Large intestine (tissue), 3 donors: Measurements from ENCODE around the gene F2RL1. TPM values are rescaled to one million over a fixed set of nuclear protein-coding genes. Genes with fewer than 3 reads are reported as not detected.
"Not testable (repeated sequence)": the region's sequence is repeated elsewhere in the genome, so short reads cannot be mapped to it uniquely, and the experiment has no call there.

Experiments used
- DNase-seq, 2 donors: peaks; one replicate each; pipeline versions ENCODE4 v3.0.0 to v3.0.0-alpha.2; 2013
- H3K27ac ChIP-seq: one replicate; pipeline ENCODE4 v1.5.1; 2013; ENCODE audit warnings: low read length
- H3K27me3 ChIP-seq: 2 replicates; pipeline ENCODE4 v1.6.1; 2013; ENCODE audit warnings: low read length; ENCODE audit not compliant: control insufficient read depth, insufficient read depth
- H3K36me3 ChIP-seq: 2 replicates; pipeline ENCODE4 v1.6.1; 2013; ENCODE audit warnings: low read length; ENCODE audit not compliant: control insufficient read depth, insufficient read depth
- H3K4me1 ChIP-seq: one replicate; pipeline ENCODE4 v1.6.1; 2013; ENCODE audit warnings: low read length; ENCODE audit not compliant: control insufficient read depth, insufficient read depth
- H3K4me3 ChIP-seq: one replicate; pipeline ENCODE4 v1.5.1; 2013; ENCODE audit warnings: low read length
- H3K9me3 ChIP-seq: one replicate; pipeline ENCODE4 v1.6.1; 2013; ENCODE audit warnings: mild to moderate bottlenecking, low read depth, low read length, moderate library complexity; ENCODE audit not compliant: control insufficient read depth
- WGBS: methylation state at CpG from one replicate; pipeline ENCODE4 v1.1.5; 2013; ENCODE audit warnings: low lambda C conversion rate; ENCODE audit not compliant: insufficient coverage; 5-methylcytosine and 5-hydroxymethylcytosine counted together
- polyA plus RNA-seq: library from polyadenylated mRNA; unstranded; fragments of 120-200 nt; gene quantifications from one replicate; pipeline ENCODE4 v1.2.1, GENCODE V29; 2013

The F2RL1 gene
- polyA plus RNA-seq, 1 donor = 76.0 TPM

DNA sequence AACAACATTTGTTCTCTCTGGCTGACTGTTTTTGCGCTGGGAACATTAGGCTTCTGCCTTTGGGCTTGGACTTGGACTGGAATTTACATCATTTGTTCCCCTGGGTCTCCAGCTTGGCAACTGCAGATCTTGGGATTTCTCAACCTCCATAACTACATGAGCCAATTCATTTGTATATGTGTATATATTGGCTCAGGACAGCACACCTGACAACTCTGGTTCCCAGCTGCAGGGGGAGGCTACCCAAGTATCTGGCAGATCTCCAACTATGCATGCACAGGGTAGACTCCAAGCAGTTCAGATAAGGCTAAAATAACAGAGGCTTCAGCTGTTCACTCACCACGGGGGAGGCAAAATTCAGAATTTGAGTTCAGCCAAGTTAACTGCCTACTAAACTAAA is 31.6 kb upstream of the F2RL1 start:
- peaks cover 39% of the 10 kb centered on the region for H3K4me1 ChIP-seq
- DNase-seq = peak; percentile 69 to 80

DNA sequence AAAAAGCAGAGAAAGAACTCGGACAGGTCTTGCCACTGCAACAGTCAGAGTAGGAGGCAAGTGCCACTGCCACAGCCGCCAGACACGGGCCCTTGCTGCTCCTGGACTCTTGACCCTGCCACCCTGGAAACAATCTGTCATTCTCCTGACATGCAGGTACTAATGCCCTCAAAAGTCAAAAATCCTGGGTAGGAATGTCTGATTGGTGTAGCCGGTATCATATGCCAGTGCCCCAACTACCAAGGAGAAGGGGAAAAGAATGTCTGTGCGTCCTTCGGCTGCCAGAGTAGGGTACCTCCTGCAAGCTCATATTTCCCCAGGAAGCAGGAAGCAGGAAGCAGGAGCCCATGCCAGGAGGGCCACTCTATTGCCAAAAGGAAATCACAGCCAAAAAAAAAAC is 30.5 kb upstream of the F2RL1 start:
- Histone ChIP-seq H3K4me3 (no peak overlapping the region), H3K36me3 (no peaks in the 10 kb centered on the region), H3K27ac (peak overlapping the region; percentile 42), H3K27me3 (no peaks in the 10 kb centered on the region), H3K9me3 (no peaks in the 10 kb centered on the region), H3K4me1 (peaks cover 36% of the 10 kb centered on the region)
- WGBS = 60% methylated on average over 2 of the region's 6 CpGs
- DNase-seq = peak; percentile 37 to 70

More for the DNA sequence above, 31.6 kb upstream of the F2RL1 start:
- Histone ChIP-seq H3K4me3 (no peak overlapping the region), H3K27me3 (no peaks in the 10 kb centered on the region), H3K27ac (peak overlapping the region; percentile 88), H3K36me3 (no peaks in the 10 kb centered on the region), H3K9me3 (no peaks in the 10 kb centered on the region)
- WGBS = no CpG with 5 or more reads among the region's 2 CpGs

DNA sequence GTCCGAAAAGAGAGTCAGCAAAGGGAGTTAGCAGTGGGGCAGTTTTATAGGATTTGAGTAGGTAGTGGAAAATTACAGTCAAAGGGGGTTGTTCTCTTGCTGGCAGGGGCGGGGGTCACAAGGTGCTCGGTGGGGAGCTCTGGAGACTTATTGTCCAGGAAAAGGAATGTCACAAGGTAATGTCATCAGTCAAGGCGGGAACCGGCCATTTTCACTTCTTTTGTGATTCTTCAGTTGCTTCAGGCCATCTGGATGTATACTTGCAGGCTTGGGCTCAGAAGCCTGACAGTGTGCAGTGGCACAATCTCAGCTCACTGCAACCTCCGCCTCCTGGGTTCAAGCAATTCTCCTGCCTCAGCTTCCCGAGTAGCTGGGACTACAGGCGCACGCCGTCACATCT is 29.6 kb upstream of the F2RL1 start:
- not testable (repeated sequence) for DNase-seq, H3K9me3 ChIP-seq
- peaks cover 35% of the 10 kb centered on the region for H3K4me1 ChIP-seq

DNA sequence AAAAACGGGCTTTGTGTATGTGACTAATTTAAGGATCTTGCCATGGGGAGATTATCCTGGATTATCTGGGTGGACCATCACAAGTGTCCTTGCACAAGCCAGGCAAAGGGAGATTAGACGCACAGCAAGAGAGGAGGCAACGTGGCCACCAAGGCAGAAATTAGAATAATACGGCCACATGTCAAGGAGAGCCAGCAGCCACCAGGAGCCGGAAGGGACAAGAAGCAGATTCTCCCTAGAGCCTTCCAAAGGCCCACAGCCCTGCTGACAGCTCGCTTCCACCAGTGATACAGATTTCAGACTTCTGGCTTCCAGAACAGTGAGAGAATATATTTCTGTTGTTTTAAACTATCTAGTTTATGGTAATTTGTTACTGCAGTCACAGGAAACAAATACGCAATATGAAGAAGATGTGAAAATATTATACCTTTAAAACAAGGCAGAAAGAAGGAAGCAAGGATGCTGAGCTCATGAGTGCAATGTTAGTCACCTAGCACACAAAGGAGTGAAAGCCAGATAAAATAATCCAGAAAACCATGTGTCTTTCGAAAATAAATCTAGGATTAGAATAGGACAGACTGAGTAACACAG is 28.7 kb upstream of the F2RL1 start:
- no peak overlapping the region for H3K4me3 ChIP-seq
- no peaks in the 10 kb centered on the region for H3K36me3 ChIP-seq
- H3K27ac ChIP-seq = peak overlapping the region; percentile 57
- no peaks in the 10 kb centered on the region for H3K9me3 ChIP-seq
- DNase-seq = no peak
- peaks cover 27% of the 10 kb centered on the region for H3K4me1 ChIP-seq
- WGBS = 67% methylated on average over 1 of the region's 8 CpGs
- no peaks in the 10 kb centered on the region for H3K27me3 ChIP-seq

More for the DNA sequence above, 29.6 kb upstream of the F2RL1 start:
- no CpG with 5 or more reads among the region's 10 CpGs for WGBS
- H3K4me3 ChIP-seq, H3K27ac ChIP-seq, H3K27me3 ChIP-seq, H3K36me3 ChIP-seq: not testable (repeated sequence)

DNA sequence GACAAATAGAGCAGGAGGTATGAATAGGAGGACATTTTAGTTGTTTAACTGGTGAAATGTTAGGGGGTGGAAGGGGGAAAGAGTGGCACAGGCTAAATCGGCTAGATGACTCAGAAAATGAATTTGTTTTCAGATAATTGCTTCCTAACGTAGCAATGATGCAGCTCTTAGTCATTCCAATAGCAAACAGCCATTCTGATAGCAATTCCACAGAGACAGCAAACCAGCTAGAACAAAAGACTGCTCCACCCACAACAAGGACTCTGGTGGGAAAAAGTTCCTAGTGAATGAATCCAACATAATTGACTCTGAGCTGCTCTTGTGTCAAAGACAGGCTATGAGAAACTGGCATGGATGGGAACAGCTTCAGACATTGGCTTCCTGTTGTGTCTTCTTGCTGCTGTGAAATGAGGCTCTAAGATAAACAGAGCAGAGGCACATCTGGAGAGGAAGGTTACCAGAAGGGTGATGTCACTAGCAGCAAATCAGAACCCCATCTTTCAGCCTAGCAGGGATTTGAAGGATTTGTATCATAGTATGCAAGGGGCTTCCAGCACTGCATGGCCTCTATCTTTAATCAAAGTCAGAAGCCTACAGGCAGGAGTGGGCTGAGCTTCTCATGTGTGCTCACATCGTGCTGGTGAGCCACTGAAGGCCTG is 28.1 kb upstream of the F2RL1 start:
- no peaks in the 10 kb centered on the region for H3K36me3 ChIP-seq
- H3K9me3 ChIP-seq = no peaks in the 10 kb centered on the region
- no CpG with 5 or more reads among the region's 3 CpGs for whole genome bisulfite sequencing
- peak overlapping the region; percentile 57 for H3K27ac ChIP-seq
- peak; percentile 42 to 60 for DNase-seq
- no peaks in the 10 kb centered on the region for H3K27me3 ChIP-seq
- peaks cover 26% of the 10 kb centered on the region for H3K4me1 ChIP-seq
- H3K4me3 ChIP-seq = no peak overlapping the region

DNA sequence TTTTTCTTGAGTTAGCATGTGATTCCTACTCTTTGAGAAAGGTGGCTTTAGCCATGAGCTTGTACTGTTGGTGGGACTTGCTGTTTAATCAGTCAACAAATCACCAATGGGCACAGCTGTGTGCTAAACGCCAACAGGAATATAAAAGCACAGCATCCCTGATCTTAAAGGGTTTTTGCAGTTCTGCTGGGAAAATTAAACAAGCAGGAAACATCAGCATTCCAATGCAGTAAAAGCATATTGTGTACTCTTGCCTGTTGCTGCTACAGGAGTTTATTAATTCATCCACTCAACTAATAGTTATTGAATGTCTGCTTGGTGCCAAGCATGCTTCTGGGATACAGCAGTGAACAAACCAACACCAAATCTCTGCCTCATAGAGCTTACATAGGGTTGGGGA is 27.4 kb upstream of the F2RL1 start:
- DNase-seq = no peak
- H3K9me3 ChIP-seq = no peaks in the 10 kb centered on the region
- no CpG with 5 or more reads among the region's 1 CpG for WGBS
- H3K27ac ChIP-seq = peak overlapping the region; percentile 57
- H3K27me3 ChIP-seq = no peaks in the 10 kb centered on the region
- peaks cover 22% of the 10 kb centered on the region for H3K4me1 ChIP-seq
- no peaks in the 10 kb centered on the region for H3K36me3 ChIP-seq
- no peak overlapping the region for H3K4me3 ChIP-seq

DNA sequence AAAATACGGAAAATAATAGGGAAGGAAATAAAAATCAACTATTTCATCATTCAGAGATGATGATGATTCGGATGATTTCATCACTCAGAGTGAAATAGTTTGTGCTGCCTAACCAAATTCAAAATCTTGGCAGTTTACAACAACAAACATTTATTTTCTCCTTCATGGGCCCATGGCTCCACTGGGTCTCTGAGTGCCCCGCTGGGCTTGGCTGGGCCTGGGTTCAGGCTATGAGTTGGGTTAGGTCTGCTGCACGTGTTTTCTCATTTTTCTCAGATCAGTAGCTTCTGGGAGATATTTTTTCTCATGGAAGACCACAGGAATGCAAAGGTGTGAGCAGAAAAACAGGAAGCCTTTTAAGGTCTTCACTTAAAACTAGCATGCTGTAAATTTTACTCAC is 24.0 kb upstream of the F2RL1 start:
- no peak for DNase-seq
- H3K36me3 ChIP-seq = no peaks in the 10 kb centered on the region
- H3K9me3 ChIP-seq = peaks cover 8% of the 10 kb centered on the region
- peaks cover 7% of the 10 kb centered on the region for H3K4me1 ChIP-seq
- WGBS = no CpG with 5 or more reads among the region's 4 CpGs
- no peak overlapping the region for H3K27ac ChIP-seq
- H3K4me3 ChIP-seq = no peak overlapping the region
- no peaks in the 10 kb centered on the region for H3K27me3 ChIP-seq

DNA sequence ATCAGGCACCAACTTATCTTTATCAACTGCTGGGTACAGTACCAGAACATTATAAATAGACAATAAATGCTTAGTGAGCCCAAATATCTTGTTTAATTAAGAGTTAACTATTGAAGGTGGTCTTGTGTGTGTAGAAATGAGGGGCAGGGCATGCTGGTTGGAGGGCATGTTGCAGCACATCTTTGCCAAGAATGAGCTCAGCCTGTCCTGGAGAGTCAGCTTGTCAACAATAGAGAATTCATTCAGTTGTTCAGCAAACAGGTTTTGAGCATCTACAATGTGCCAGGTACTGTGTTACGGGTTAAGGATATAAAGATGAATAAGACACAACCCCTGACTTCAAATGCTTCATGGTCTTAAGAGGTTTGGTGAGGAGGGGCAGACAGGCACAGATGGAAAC is 19.2 kb upstream of the F2RL1 start:
- Histone ChIP-seq H3K27me3 (no peaks in the 10 kb centered on the region), H3K27ac (no peak overlapping the region)
- WGBS = no CpG with 5 or more reads among the region's 1 CpG

DNA sequence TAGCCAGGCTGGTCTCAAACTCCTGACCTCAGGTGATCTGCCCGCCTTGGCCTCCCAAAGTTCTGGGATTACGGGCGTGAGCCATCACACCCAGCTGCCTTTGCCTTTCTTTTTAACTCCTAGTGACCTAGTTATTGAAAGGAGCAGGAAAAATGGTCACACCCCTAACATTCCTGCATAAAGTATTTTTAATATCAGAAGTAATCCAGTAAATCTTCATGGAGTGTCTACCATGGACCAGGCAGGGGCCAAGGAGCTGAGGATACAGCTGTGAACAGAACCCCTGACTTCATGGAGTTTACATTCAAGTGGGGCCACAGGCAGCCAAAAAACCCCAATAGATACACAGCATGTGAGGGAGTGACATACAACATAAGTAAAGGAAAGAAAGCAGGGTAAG is 18.3 kb upstream of the F2RL1 start:
- no peaks in the 10 kb centered on the region for H3K36me3 ChIP-seq
- H3K27me3 ChIP-seq = no peaks in the 10 kb centered on the region
- no peak for DNase-seq
- no peak overlapping the region for H3K27ac ChIP-seq
- peaks cover 12% of the 10 kb centered on the region for H3K4me1 ChIP-seq
- H3K9me3 ChIP-seq = peaks cover 8% of the 10 kb centered on the region
- WGBS = no CpG with 5 or more reads among the region's 3 CpGs
- no peak overlapping the region for H3K4me3 ChIP-seq

More for the DNA sequence above, 19.2 kb upstream of the F2RL1 start:
- H3K36me3 ChIP-seq = no peaks in the 10 kb centered on the region
- peaks cover 8% of the 10 kb centered on the region for H3K4me1 ChIP-seq
- H3K4me3 ChIP-seq = no peak overlapping the region
- H3K9me3 ChIP-seq = peaks cover 8% of the 10 kb centered on the region
- peak in 1 of 2 donors; percentile 30 for DNase-seq

DNA sequence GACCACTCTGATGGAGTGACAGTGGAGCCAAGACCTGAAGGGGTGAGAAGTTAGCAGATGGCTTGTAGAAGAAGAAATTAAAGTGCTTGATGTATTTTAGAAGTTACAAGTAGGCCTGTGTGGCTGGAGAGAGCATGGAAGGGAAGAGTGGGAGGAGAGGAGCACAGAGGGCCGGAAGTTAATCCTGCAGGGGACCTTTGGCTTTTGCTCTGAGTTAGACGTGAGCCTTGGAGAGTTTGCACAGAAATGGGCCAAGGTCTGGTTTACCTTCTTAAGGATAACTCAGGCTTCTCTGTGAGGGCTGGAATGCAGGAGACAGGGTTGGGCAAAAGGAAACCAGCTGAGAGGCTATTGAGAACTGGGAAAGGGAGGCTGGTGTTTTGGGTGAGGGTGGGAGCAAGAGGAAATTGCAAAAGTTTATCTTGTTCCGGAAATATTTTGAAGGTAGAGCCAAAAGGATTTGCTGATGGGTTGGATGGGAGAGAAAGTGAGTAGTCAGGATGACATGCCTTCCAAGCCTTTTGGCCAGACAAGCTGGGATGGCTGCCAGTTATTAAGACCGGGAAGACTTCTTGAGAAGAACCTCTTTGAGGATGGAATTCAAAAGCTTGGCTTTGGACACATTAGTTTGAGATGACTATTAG is 17.5 kb upstream of the F2RL1 start:
- DNase-seq = no peak
- 80% methylated on average over 1 of the region's 4 CpGs for WGBS
- Histone ChIP-seq H3K27me3 (no peaks in the 10 kb centered on the region), H3K27ac (peak overlapping the region; percentile 13), H3K4me1 (peaks cover 15% of the 10 kb centered on the region), H3K36me3 (no peaks in the 10 kb centered on the region), H3K4me3 (no peak overlapping the region), H3K9me3 (peaks cover 8% of the 10 kb centered on the region)
